Measurements from ENCODE around the gene CALR3.

CALR3 gene

DNA sequence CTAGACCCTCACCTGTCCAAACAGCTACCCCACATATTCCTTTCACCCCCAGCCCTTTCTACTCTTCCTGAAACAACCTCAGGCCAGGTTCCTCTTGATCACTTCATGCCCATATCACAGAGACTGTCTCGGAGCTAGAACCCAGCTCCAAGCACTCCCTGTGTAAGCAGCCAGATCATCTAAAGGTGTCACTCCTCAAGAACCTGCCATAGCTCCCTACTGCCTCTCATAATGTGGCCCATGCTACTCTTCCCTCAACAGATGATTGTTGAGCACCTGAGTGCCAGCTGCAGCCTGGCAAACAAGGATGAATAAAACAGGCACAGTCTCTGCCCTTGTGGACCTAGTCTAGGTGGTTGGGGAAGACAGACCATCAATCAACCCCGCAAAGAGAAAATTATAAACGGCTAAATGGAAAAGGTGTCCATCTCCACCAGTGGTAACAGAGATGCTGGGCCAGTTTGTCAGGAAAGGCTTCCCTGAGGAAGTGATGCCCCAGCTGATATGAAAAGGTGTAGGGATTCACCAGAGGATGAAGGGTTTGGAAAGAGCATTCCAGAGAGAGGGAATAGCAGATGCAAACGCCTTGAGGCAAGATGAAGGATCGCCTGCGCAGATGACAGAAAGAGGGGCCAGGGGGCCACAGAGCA, 32.5 kb downstream of the CALR3 start:
- H3K9ac ChIP-seq (ENCODE audit: low read length): peak overlapping the region; percentile 22
- H3K36me3 ChIP-seq (ENCODE audit: low read length): peaks cover 6% of the 10 kb centered on the region; the same call in 1 of the 2 replicates
- peaks cover 5% of the 10 kb centered on the region; the same call in 1 of the 2 replicates for H4K20me1 ChIP-seq (ENCODE audit: low read depth, low read length)
- H3K27ac ChIP-seq (ENCODE audit: low read depth, low read length): peak overlapping the region; percentile 67
- no peaks in the 10 kb centered on the region for H3K9me3 ChIP-seq (ENCODE audit: insufficient read depth, low read length)
- H3K79me2 ChIP-seq (ENCODE audit: insufficient read depth, low read length): peaks cover 100% of the 10 kb centered on the region
- H3K4me3 ChIP-seq (ENCODE audit: insufficient read depth, low read length, poor library complexity, severe bottlenecking): no peak overlapping the region
- no peak overlapping the region for H2AFZ ChIP-seq (ENCODE audit: low read depth, low read length, severe bottlenecking)
- peaks cover 24% of the 10 kb centered on the region; the same call in 1 of the 2 replicates for H3F3A ChIP-seq (ENCODE audit: insufficient read depth)
- peak overlapping the region; percentile 31 for H3K4me2 ChIP-seq (ENCODE audit: low read depth, low read length, poor library complexity, severe bottlenecking)
- H3K9me2 ChIP-seq (replicated peaks; ENCODE audit: insufficient read depth, low read length): no peaks in the 10 kb centered on the region
- TF ChIP-seq, protein P1, sequence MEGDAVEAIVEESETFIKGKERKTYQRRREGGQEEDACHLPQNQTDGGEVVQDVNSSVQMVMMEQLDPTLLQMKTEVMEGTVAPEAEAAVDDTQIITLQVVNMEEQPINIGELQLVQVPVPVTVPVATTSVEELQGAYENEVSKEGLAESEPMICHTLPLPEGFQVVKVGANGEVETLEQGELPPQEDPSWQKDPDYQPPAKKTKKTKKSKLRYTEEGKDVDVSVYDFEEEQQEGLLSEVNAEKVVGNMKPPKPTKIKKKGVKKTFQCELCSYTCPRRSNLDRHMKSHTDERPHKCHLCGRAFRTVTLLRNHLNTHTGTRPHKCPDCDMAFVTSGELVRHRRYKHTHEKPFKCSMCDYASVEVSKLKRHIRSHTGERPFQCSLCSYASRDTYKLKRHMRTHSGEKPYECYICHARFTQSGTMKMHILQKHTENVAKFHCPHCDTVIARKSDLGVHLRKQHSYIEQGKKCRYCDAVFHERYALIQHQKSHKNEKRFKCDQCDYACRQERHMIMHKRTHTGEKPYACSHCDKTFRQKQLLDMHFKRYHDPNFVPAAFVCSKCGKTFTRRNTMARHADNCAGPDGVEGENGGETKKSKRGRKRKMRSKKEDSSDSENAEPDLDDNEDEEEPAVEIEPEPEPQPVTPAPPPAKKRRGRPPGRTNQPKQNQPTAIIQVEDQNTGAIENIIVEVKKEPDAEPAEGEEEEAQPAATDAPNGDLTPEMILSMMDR (IDR thresholded peaks at IDR 0.05; ENCODE audit: insufficient read depth, low read length, poor library complexity, severe bottlenecking): no peak
- no peak for TF ChIP-seq EZH2phosphoT487 (conservative IDR thresholded peaks at IDR 0.05; ENCODE audit: low read length)
- H3K27me3 ChIP-seq (ENCODE audit: low read length): no peaks in the 10 kb centered on the region

DNA sequence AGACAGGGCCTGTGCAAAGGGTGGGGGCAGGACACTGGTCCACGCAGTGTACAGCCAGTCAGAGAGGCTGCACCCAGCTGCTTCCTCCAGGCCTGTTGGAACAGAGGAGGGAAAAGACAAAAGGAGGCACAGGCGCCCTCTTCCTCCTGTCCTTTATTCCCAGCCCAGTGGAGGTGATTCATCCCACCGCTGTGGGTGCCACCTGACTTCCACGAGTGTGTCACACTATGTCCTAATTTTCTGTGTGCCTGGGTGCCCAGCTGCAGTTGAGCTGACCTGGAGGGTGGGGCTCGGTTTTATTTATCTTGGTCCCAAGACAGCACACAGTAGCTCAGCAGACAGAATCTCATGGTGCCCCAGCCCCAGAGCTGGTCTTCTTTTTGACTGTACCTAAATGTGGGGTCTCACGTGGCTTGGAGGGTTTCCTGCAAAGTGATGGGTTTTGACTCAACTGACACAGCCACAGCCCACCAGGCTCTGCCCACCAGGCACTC, 33.2 kb downstream of the CALR3 start:
- Histone ChIP-seq H2AFZ (ENCODE audit: low read depth, low read length, severe bottlenecking) (no peak overlapping the region), H3K27me3 (ENCODE audit: low read length) (no peaks in the 10 kb centered on the region), H3K9me2 (replicated peaks; ENCODE audit: insufficient read depth, low read length) (no peaks in the 10 kb centered on the region), H3F3A (ENCODE audit: insufficient read depth) (peaks cover 20% of the 10 kb centered on the region; the same call in 1 of the 2 replicates), H3K9me3 (ENCODE audit: insufficient read depth, low read length) (no peaks in the 10 kb centered on the region), H3K36me3 (ENCODE audit: low read length) (peaks cover 6% of the 10 kb centered on the region; the same call in 1 of the 2 replicates), H3K4me2 (ENCODE audit: low read depth, low read length, poor library complexity, severe bottlenecking) (peak overlapping the region; percentile 31), H3K79me2 (ENCODE audit: insufficient read depth, low read length) (peaks cover 100% of the 10 kb centered on the region), H4K20me1 (ENCODE audit: low read depth, low read length) (peaks cover 5% of the 10 kb centered on the region; the same call in 1 of the 2 replicates), H3K27ac (ENCODE audit: low read depth, low read length) (peak overlapping the region; percentile 67), H3K4me3 (ENCODE audit: insufficient read depth, low read length, poor library complexity, severe bottlenecking) (no peak overlapping the region), H3K9ac (ENCODE audit: low read length) (peak overlapping the region; percentile 22)
- TF ChIP-seq, protein P1 (IDR thresholded peaks at IDR 0.05; ENCODE audit: insufficient read depth, low read length, poor library complexity, severe bottlenecking): no peak
- no peak for TF ChIP-seq EZH2phosphoT487 (conservative IDR thresholded peaks at IDR 0.05; ENCODE audit: low read length)

DNA sequence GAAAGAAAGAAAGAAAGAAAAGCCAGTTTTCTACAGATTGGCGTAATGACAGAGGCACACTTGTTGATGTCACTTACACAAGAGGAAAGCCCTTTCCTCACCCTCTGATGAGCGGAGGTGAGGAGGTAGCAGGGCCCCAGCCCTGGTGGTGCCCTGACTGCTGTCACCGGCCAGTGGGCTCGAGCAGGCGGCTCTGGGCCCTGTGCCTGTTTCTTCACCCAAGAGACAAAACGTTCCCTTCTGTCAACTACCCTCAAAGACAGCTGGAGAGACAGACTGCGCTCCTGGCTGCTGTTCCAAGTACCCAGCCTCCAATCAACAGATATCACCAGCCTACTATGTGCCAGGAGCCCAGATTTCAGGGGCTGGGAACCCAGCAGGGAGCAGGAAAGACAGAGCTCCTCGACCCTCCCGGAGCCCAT, 34.3 kb downstream of the CALR3 start:
- H3K36me3 ChIP-seq (ENCODE audit: low read length): peaks cover 6% of the 10 kb centered on the region; the same call in 1 of the 2 replicates

More for the DNA sequence above, 34.3 kb downstream of the CALR3 start:
- no peak overlapping the region for H3K4me3 ChIP-seq (ENCODE audit: insufficient read depth, low read length, poor library complexity, severe bottlenecking)
- no peaks in the 10 kb centered on the region for H3K9me3 ChIP-seq (ENCODE audit: insufficient read depth, low read length)
- peak overlapping the region; percentile 1 for H3K4me2 ChIP-seq (ENCODE audit: low read depth, low read length, poor library complexity, severe bottlenecking)
- H3K27ac ChIP-seq (ENCODE audit: low read depth, low read length): peak overlapping the region; percentile 67
- H3F3A ChIP-seq (ENCODE audit: insufficient read depth): peaks cover 20% of the 10 kb centered on the region; the same call in 1 of the 2 replicates
- TF ChIP-seq EZH2phosphoT487 (conservative IDR thresholded peaks at IDR 0.05; ENCODE audit: low read length): no peak
- TF ChIP-seq, protein P1 (IDR thresholded peaks at IDR 0.05; ENCODE audit: insufficient read depth, low read length, poor library complexity, severe bottlenecking): no peak
- H2AFZ ChIP-seq (ENCODE audit: low read depth, low read length, severe bottlenecking): no peak overlapping the region
- H3K9ac ChIP-seq (ENCODE audit: low read length): no peak overlapping the region; the same call in 1 of the 2 replicates
- peaks cover 100% of the 10 kb centered on the region for H3K79me2 ChIP-seq (ENCODE audit: insufficient read depth, low read length)
- H4K20me1 ChIP-seq (ENCODE audit: low read depth, low read length): peaks cover 5% of the 10 kb centered on the region; the same call in 1 of the 2 replicates
- no peaks in the 10 kb centered on the region for H3K27me3 ChIP-seq (ENCODE audit: low read length)
- H3K9me2 ChIP-seq (replicated peaks; ENCODE audit: insufficient read depth, low read length): no peaks in the 10 kb centered on the region

All from SU-DHL-6 (cell line).